H1 (cell line): Measurements from ENCODE around the gene BEST1. TPM values are rescaled to one million over a fixed set of nuclear protein-coding genes. Genes with fewer than 3 reads are reported as not detected.

Experiments used
- ATF2 ChIP-seq: IDR thresholded peaks from 2 replicates; pipeline ENCODE4 v1.6.1; 2012; ENCODE audit warnings: low read length, inconsistent platforms
- CBX5 ChIP-seq: fragments of 300-800, 300-1000 bp; sonication (generic); IDR thresholded peaks from 2 replicates; pipeline ENCODE4 v1.7.1; 2016; ENCODE audit warnings: antibody characterized with exemption, low read length, low read depth
- E2F6 ChIP-seq: IDR thresholded peaks from 2 replicates; pipeline ENCODE4 v1.6.1; 2012; ENCODE audit warnings: inconsistent platforms
- NANOG ChIP-seq: IDR thresholded peaks from 2 replicates; pipeline ENCODE4 v1.6.1; 2011; ENCODE audit warnings: low read length, low read depth, mild to moderate bottlenecking, inconsistent platforms; ENCODE audit not compliant: insufficient read depth, poor library complexity, severe bottlenecking
- PHF8 ChIP-seq: fragments of 200-600 bp; sonication (generic); conservative IDR thresholded peaks from 2 replicates; pipeline ENCODE4 v1.7.1; 2012; ENCODE audit warnings: low read depth, mild to moderate bottlenecking, inconsistent platforms, low read length, moderate library complexity
- POLR2AphosphoS5 ChIP-seq: IDR thresholded peaks from 2 replicates; pipeline ENCODE4 v1.6.1; 2011; ENCODE audit warnings: low read depth, low read length
- TAF1 ChIP-seq: IDR thresholded peaks from 2 replicates; pipeline ENCODE4 v1.6.1; 2011; ENCODE audit warnings: mild to moderate bottlenecking, low read depth, low read length
- ZNF274 ChIP-seq: IDR thresholded peaks from 2 replicates; pipeline ENCODE4 v1.7.0; 2012; ENCODE audit warnings: low read length, borderline replicate concordance; ENCODE audit errors: extremely low read depth
- polyA plus RNA-seq, 7 experiments: library from polyadenylated mRNA; depleted of rRNA in 3 of 7; stranded (reverse) in 5 of 7; unstranded in 2 of 7; fragments of >200 nt in 5 of 7; fragments of 200-250 nt in 2 of 7; gene quantifications; 1 replicate in 5 of 7; 2 replicates in 1 of 7; 4 replicates in 1 of 7; pipeline versions ENCODE4 v1.2.1 to v1.2.3, GENCODE V29; 2011 to 2013; ENCODE audit warnings: missing spikeins in 2 of 7, mixed read lengths in 2 of 7
- total RNA-seq: library from RNA; stranded (reverse); fragmentation: NEBNext Ultra II Directional; extraction: Animal tissue kit (Norgen Biotek cat#: 25700); gene quantifications from 2 replicates; pipeline ENCODE4 v1.2.1, GENCODE V29; 2021

Gene BEST1
- total and polyA plus RNA-seq, 2 of the 8 experiments (the other 6 are each of a cell fraction or from before 2014, with no cell fraction given): 0.22 to 0.62 TPM

- TF ChIP-seq CBX5: no peak
- peak; percentile 97 for TF ChIP-seq E2F6
- TF ChIP-seq NANOG: no peak
- peak; percentile 42; the same call in 1 of the 2 replicates for TF ChIP-seq PHF8
- TF ChIP-seq TAF1: peak; percentile 48; the same call in 1 of the 2 replicates
- TF ChIP-seq ZNF274: no peak
- TF ChIP-seq POLR2AphosphoS5: peak; percentile 78
- no peak for TF ChIP-seq ATF2
Observed at GRCh38 chr11:61955422-61956135, 5.4 kb downstream of the BEST1 start (continued).
